ENCODE results near the gene CXXC4.

DNA sequence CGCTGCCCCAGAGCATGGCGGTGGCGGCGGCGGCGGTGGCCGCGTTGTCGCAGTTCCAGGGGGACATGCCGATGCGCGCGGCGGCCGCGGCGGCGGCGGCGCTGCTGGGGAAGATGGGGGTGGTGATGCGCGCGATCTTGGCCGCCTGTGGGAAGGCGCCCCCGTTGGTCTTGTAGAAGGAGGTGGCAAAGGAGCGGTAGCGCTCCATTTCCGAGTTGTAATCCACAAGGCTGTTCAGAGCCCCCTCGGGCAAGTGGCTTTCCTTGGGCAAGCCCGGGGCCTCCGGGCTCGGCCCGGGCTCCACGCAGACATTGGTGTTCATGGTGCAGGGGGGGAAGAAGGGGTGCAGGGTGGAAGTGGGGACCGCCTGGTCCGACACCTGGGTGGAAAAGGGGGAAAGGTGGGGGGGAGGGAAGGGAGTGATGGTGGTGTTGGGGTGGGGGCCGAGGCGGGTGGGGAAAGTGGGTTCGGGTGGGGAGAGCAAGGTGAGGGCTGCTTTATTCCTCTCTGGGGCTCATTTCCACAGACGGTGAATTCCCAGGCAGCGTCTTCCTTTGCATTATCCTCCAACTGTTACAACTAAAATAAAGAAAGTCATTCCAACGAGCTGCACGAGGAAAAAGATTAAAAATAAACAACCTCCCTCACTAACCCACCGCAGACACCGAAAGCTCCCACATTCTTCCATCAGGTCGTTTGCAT is 3.1 kb downstream of the CXXC4 start:
- TF ChIP-seq CTCF (IDR thresholded peaks at IDR 0.05) (no peak), POLR2A (IDR thresholded peaks at IDR 0.05) (no peak), POLR2AphosphoS5 (IDR thresholded peaks at IDR 0.05) (no peak)
